Gastrocnemius medialis (tissue), 4 donors: ENCODE measurements around the gene AFF1. TPM values are rescaled to one million over a fixed set of nuclear protein-coding genes. Genes with fewer than 3 reads are reported as not detected.

ENCODE experiments used
- ATAC-seq, 2 donors: fragments of 150-250 bp; one replicate each; pipeline ENCODE4 v1.9.1; 2016
- DNase-seq, 2 donors: peaks; one replicate each; pipeline ENCODE4 v3.0.0-alpha.2; 2019
- H3K27ac ChIP-seq, 4 donors: fragments of 200-600 bp; sonication (generic); 1 replicate in 1 of 4; 2 replicates in 3 of 4; pipeline ENCODE4 v1.5.1; 2016 to 2018; ENCODE audit warnings: mild to moderate bottlenecking in 2 of 4, moderate library complexity in 1 of 4
- H3K27me3 ChIP-seq, 3 donors: fragments of 200-600 bp; sonication (generic) in 2 of 3; 1 replicate in 1 of 3; 2 replicates in 2 of 3; pipeline versions ENCODE4 v1.5.1 to v1.6.0; 2016 to 2019; ENCODE audit warnings: mild to moderate bottlenecking in 1 of 3, moderate library complexity in 1 of 3
- H3K36me3 ChIP-seq, 2 donors: fragments of 200-600 bp; sonication (generic) in 1 of 2; one replicate each; pipeline ENCODE4 v1.5.1; 2017 to 2018
- H3K4me1 ChIP-seq, 2 donors: fragments of 200-600 bp; sonication (generic) in 1 of 2; one replicate each; pipeline ENCODE4 v1.5.1; 2016 to 2017; ENCODE audit warnings: mild to moderate bottlenecking in 2 of 2
- H3K4me3 ChIP-seq, 4 donors: fragments of 200-600 bp; sonication (generic) in 3 of 4; 1 replicate in 1 of 4; 2 replicates in 3 of 4; pipeline ENCODE4 v1.5.1; 2016 to 2019; ENCODE audit warnings: mild to moderate bottlenecking in 2 of 4
- H3K9me3 ChIP-seq, 3 donors: fragments of 200-600 bp; sonication (generic) in 2 of 3; 1 replicate in 1 of 3; 2 replicates in 2 of 3; pipeline ENCODE4 v1.5.1; 2016 to 2019
- CTCF ChIP-seq, 5 experiments: fragments of 450-650 bp in 3 of 5; fragments of 200-600 bp in 2 of 5; sonication (generic) in 2 of 5; IDR thresholded peaks in 4 of 5; conservative IDR thresholded peaks in 1 of 5; 1 replicate in 4 of 5; 2 replicates in 1 of 5; pipeline ENCODE4 v1.5.1; 2016 to 2019; ENCODE audit warnings: antibody characterized with exemption in 5 of 5, mild to moderate bottlenecking in 3 of 5, moderate library complexity in 3 of 5
- POLR2A ChIP-seq, 2 donors: fragments of 450-650 bp; IDR thresholded peaks; one replicate each; pipeline ENCODE4 v1.6.1; 2017; ENCODE audit warnings: antibody characterized with exemption in 2 of 2, mild to moderate bottlenecking in 2 of 2, moderate library complexity in 2 of 2
- in situ Hi-C, 4 donors: fragments of 200-750 bp; cut with MboI; loops; one replicate each; pipeline versions ENCODE4 v1.15.0 to v1.8.0; 2017; ENCODE audit warnings: low sequenced_read_pairs in 4 of 4
- intact Hi-C: fragments of 100-400 bp; cut with DNase I; formaldehyde crosslinking; loops from one replicate; pipeline ENCODE4 v1.15.1; 2023; ENCODE audit warnings: low total_unique reads
- total RNA-seq, 4 donors: library from RNA; depleted of rRNA; stranded (reverse); fragments of >200 nt; gene quantifications; one replicate each; pipeline versions ENCODE4 v1.1.0 to v1.2.3, GENCODE V29; 2016

The AFF1 gene
- total RNA-seq, 4 donors from 2014 or later: 142 to 265 (median 197) TPM

GRCh38 chr4:87025614-87026041 lies 90.8 kb downstream of the AFF1 start:
- H3K4me3 ChIP-seq: no peak overlapping the region
- peak overlapping the region; percentile 93 to 97 (median 94) for H3K27ac ChIP-seq
- in situ Hi-C loops: no loop called here
- H3K9me3 ChIP-seq: no peaks in the 10 kb centered on the region
- no peaks in the 10 kb centered on the region for H3K36me3 ChIP-seq
- ATAC-seq (no peak), DNase-seq (no peak)
- TF ChIP-seq POLR2A (IDR thresholded peaks at IDR 0.05) (no peak), CTCF (IDR thresholded peaks at IDR 0.05 in 4 of 5, conservative IDR thresholded peaks at IDR 0.05 in 1 of 5) (no peak)
- H3K27me3 ChIP-seq: no peaks in the 10 kb centered on the region
- peaks cover 94 to 95% of the 10 kb centered on the region in 2 donors for H3K4me1 ChIP-seq
- intact Hi-C loops: no loop called here

GRCh38 chr4:87026800-87027495 lies 92.1 kb downstream of the AFF1 start:
- H3K4me1 ChIP-seq: peaks cover 96 to 97% of the 10 kb centered on the region in 2 donors
- ATAC-seq: peak; percentile 46 to 74
- no peaks in the 10 kb centered on the region for H3K27me3 ChIP-seq
- intact Hi-C loops: no loop called here
- no peaks in the 10 kb centered on the region for H3K9me3 ChIP-seq
- in situ Hi-C loops: no loop called here
- H3K4me3 ChIP-seq: peak overlapping the region in 1 of 4 donors; percentile 7
- peak in 1 of 2 donors; percentile 58 for DNase-seq
- H3K27ac ChIP-seq: peak overlapping the region; percentile 93 to 97 (median 94)
- TF ChIP-seq POLR2A (IDR thresholded peaks at IDR 0.05) (no peak), CTCF (IDR thresholded peaks at IDR 0.05 in 4 of 5, conservative IDR thresholded peaks at IDR 0.05 in 1 of 5) (no peak)
- H3K36me3 ChIP-seq: no peaks in the 10 kb centered on the region

GRCh38 chr4:87029356-87029755 lies 94.5 kb downstream of the AFF1 start:
- peaks cover 100% of the 10 kb centered on the region in 2 donors for H3K4me1 ChIP-seq
- DNase-seq (peak in 1 of 2 donors; percentile 59), ATAC-seq (peak; percentile 57 to 68)
- no peaks in the 10 kb centered on the region for H3K27me3 ChIP-seq
- in situ Hi-C loops: no loop called here
- H3K4me3 ChIP-seq: peak overlapping the region in 2 of 4 donors; percentile 22 to 34
- TF ChIP-seq POLR2A (IDR thresholded peaks at IDR 0.05) (peak in 1 of 2 donors; percentile 27), CTCF (IDR thresholded peaks at IDR 0.05 in 4 of 5, conservative IDR thresholded peaks at IDR 0.05 in 1 of 5) (no peak)
- no peaks in the 10 kb centered on the region for H3K9me3 ChIP-seq
- intact Hi-C loops: loop anchor here (2.0 kb wide), 1 partner anchor 15 kb away; no protein-coding TSS in a partner anchor
- H3K27ac ChIP-seq: peak overlapping the region; percentile 93 to 97 (median 94)
- H3K36me3 ChIP-seq: no peaks in the 10 kb centered on the region

GRCh38 chr4:87030124-87030523 lies 95.3 kb downstream of the AFF1 start:
- Histone ChIP-seq H3K9me3 (no peaks in the 10 kb centered on the region), H3K4me1 (peaks cover 100% of the 10 kb centered on the region in 2 donors), H3K36me3 (no peaks in the 10 kb centered on the region), H3K27ac (peak overlapping the region; percentile 93 to 97 (median 94)), H3K27me3 (no peaks in the 10 kb centered on the region), H3K4me3 (peak overlapping the region in 3 of 4 donors; percentile 9 to 34 (median 13))
- TF ChIP-seq CTCF (IDR thresholded peaks at IDR 0.05 in 4 of 5, conservative IDR thresholded peaks at IDR 0.05 in 1 of 5) (no peak), POLR2A (IDR thresholded peaks at IDR 0.05) (no peak)
- in situ Hi-C loops: no loop called here
- ATAC-seq: peak in 1 of 2 donors; percentile 53
- DNase-seq: no peak
- intact Hi-C loops: no loop called here
